ENCODE data around the gene NKAIN2.

DNA sequence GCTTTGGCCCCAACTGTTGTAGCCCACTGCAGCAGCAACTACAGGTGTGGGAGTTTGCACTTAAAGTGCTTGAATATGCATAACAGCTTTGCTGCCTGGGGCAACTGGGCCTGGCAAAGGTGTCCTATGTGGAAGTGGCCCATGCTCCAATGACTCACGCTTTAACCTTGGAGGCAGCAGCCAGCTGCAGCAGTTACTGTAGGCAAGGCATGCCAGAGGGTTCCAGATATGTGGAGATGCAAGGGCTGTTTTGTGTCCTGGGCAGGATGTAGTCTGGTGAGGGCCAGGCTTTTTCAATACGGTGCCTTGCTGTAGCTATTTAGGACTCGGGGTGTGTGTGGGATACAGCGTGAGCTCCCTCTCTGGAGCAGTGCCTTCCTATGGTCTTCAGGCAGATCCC lies 150.3 kb downstream of the NKAIN2 start:
- TF ChIP-seq, protein P1, sequence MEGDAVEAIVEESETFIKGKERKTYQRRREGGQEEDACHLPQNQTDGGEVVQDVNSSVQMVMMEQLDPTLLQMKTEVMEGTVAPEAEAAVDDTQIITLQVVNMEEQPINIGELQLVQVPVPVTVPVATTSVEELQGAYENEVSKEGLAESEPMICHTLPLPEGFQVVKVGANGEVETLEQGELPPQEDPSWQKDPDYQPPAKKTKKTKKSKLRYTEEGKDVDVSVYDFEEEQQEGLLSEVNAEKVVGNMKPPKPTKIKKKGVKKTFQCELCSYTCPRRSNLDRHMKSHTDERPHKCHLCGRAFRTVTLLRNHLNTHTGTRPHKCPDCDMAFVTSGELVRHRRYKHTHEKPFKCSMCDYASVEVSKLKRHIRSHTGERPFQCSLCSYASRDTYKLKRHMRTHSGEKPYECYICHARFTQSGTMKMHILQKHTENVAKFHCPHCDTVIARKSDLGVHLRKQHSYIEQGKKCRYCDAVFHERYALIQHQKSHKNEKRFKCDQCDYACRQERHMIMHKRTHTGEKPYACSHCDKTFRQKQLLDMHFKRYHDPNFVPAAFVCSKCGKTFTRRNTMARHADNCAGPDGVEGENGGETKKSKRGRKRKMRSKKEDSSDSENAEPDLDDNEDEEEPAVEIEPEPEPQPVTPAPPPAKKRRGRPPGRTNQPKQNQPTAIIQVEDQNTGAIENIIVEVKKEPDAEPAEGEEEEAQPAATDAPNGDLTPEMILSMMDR (IDR thresholded peaks at IDR 0.05) = no peak
- TF ChIP-seq NRF1 (IDR thresholded peaks at IDR 0.05; ENCODE audit: low read depth, low read length) = no peak

Measured in SK-N-SH (cell line).